Fibroblast of lung (primary cell): ENCODE data around the gene POU2F1.

Experiments used
- CTCF ChIP-seq, 2 donors: IDR thresholded peaks in 1 of 2; conservative IDR thresholded peaks in 1 of 2; 1 replicate in 1 of 2; 2 replicates in 1 of 2; pipeline ENCODE4 v1.5.1; 2011 to 2012; ENCODE audit warnings: low read length in 2 of 2, control low read depth in 1 of 2, inconsistent platforms in 1 of 2, low read depth in 1 of 2, mild to moderate bottlenecking in 1 of 2
- EZH2 ChIP-seq: IDR thresholded peaks from 2 replicates; pipeline ENCODE4 v1.5.1; 2012; ENCODE audit warnings: low read length, control low read depth, mild to moderate bottlenecking; ENCODE audit errors: missing control alignments

GRCh38 chr1:167359295-167359694, 138.6 kb downstream of the POU2F1 start:
- no peak for TF ChIP-seq CTCF (conservative IDR thresholded peaks at IDR 0.05 in 1 of 2, IDR thresholded peaks at IDR 0.05 in 1 of 2; ENCODE audit: low read depth in 1 of 2, low read length in 2 of 2)
- no peak for TF ChIP-seq EZH2
